Measurements from ENCODE around the gene BMP10.

BMP10 gene

GRCh38 chr2:68854476-68854875, 16.7 kb downstream of the BMP10 start:
- no peak overlapping the region for H3K4me3 ChIP-seq (ENCODE audit: low read depth, low read length)
- DNase-seq (ENCODE audit: low read depth): no peak

GRCh38 chr2:68853915-68854314, 17.3 kb downstream of the BMP10 start:
- no peak for DNase-seq (ENCODE audit: low read depth)
- TF ChIP-seq CTCF (IDR thresholded peaks at IDR 0.05; ENCODE audit: control insufficient read depth, extremely low read depth, insufficient read depth): no peak
- H3K4me3 ChIP-seq (ENCODE audit: low read depth, low read length): no peak overlapping the region

More at GRCh38 chr2:68854476-68854875, 16.7 kb downstream of the BMP10 start:
- no peak for TF ChIP-seq CTCF (IDR thresholded peaks at IDR 0.05; ENCODE audit: control insufficient read depth, extremely low read depth, insufficient read depth)

- no peak for DNase-seq (ENCODE audit: low read depth)
- no peak for TF ChIP-seq CTCF (IDR thresholded peaks at IDR 0.05; ENCODE audit: control insufficient read depth, extremely low read depth, insufficient read depth)
- no peak overlapping the region for H3K4me3 ChIP-seq (ENCODE audit: low read depth, low read length)
Measured at GRCh38 chr2:68853035-68853434, 18.2 kb downstream of the BMP10 start.

- no peak overlapping the region for H3K4me3 ChIP-seq (ENCODE audit: low read depth, low read length)
- no peak for DNase-seq (ENCODE audit: low read depth)
- no peak for TF ChIP-seq CTCF (IDR thresholded peaks at IDR 0.05; ENCODE audit: control insufficient read depth, extremely low read depth, insufficient read depth)
Measured at GRCh38 chr2:68850524-68850923, 20.7 kb downstream of the BMP10 start.

- H3K4me3 ChIP-seq (ENCODE audit: low read depth, low read length): no peak overlapping the region
- no peak for TF ChIP-seq CTCF (IDR thresholded peaks at IDR 0.05; ENCODE audit: control insufficient read depth, extremely low read depth, insufficient read depth)
- DNase-seq (ENCODE audit: low read depth): no peak
Measured at GRCh38 chr2:68849579-68850030, 21.6 kb downstream of the BMP10 start.

GRCh38 chr2:68847751-68848150, 23.4 kb downstream of the BMP10 start:
- H3K4me3 ChIP-seq (ENCODE audit: low read depth, low read length): no peak overlapping the region
- DNase-seq (ENCODE audit: low read depth): no peak
- no peak for TF ChIP-seq CTCF (IDR thresholded peaks at IDR 0.05; ENCODE audit: control insufficient read depth, extremely low read depth, insufficient read depth)

GRCh38 chr2:68846091-68846490, 25.1 kb downstream of the BMP10 start:
- no peak overlapping the region for H3K4me3 ChIP-seq (ENCODE audit: low read depth, low read length)
- DNase-seq (ENCODE audit: low read depth): no peak
- TF ChIP-seq CTCF (IDR thresholded peaks at IDR 0.05; ENCODE audit: control insufficient read depth, extremely low read depth, insufficient read depth): no peak
